Measurements from ENCODE around the gene WIPF1.

WIPF1 gene

GRCh38 chr2:174632841-174633622 lies 35.4 kb upstream of the WIPF1 start:
- peak overlapping the region; percentile 27 to 54 for H3K4me3 ChIP-seq (ENCODE audit: low read length in 2 of 2)
- H3K4me1 ChIP-seq (ENCODE audit: control insufficient read depth, insufficient read depth, low read length) = peaks cover 33% of the 10 kb centered on the region
- no peaks in the 10 kb centered on the region for H3K9me3 ChIP-seq (ENCODE audit: control insufficient read depth in 2 of 2, low read length in 2 of 2)
- peak overlapping the region; percentile 40 to 55 for H3K9ac ChIP-seq (ENCODE audit: low read length in 2 of 2)
- H3K27me3 ChIP-seq (ENCODE audit: control insufficient read depth in 1 of 2, insufficient read depth in 2 of 2, low read length in 2 of 2) = no peaks in the 10 kb centered on the region
- peaks cover 0 to 2% of the 10 kb centered on the region in 2 donors for H3K36me3 ChIP-seq (ENCODE audit: control insufficient read depth in 2 of 2, insufficient read depth in 2 of 2, low read length in 2 of 2)
- H3K27ac ChIP-seq (ENCODE audit: low read length) = peak overlapping the region; percentile 3

- Histone ChIP-seq H3K4me3 (ENCODE audit: low read length in 2 of 2) (no peak overlapping the region), H3K9ac (ENCODE audit: low read length in 2 of 2) (no peak overlapping the region), H3K27me3 (ENCODE audit: control insufficient read depth in 1 of 2, insufficient read depth in 2 of 2, low read length in 2 of 2) (no peaks in the 10 kb centered on the region), H3K9me3 (ENCODE audit: control insufficient read depth in 2 of 2, low read length in 2 of 2) (no peaks in the 10 kb centered on the region), H3K36me3 (ENCODE audit: control insufficient read depth in 2 of 2, insufficient read depth in 2 of 2, low read length in 2 of 2) (peaks cover 0 to 2% of the 10 kb centered on the region in 2 donors), H3K4me1 (ENCODE audit: control insufficient read depth, insufficient read depth, low read length) (peaks cover 33% of the 10 kb centered on the region), H3K27ac (ENCODE audit: low read length) (no peak overlapping the region)
Measured at GRCh38 chr2:174631009-174631981, 33.7 kb upstream of the WIPF1 start.

GRCh38 chr2:174630107-174630506 lies 32.5 kb upstream of the WIPF1 start:
- H3K4me3 ChIP-seq (ENCODE audit: low read length in 2 of 2) = peak overlapping the region in 1 of 2 donors; percentile 14
- H3K4me1 ChIP-seq (ENCODE audit: control insufficient read depth, insufficient read depth, low read length) = peaks cover 31% of the 10 kb centered on the region
- no peaks in the 10 kb centered on the region for H3K9me3 ChIP-seq (ENCODE audit: control insufficient read depth in 2 of 2, low read length in 2 of 2)
- peaks cover 0 to 2% of the 10 kb centered on the region in 2 donors for H3K36me3 ChIP-seq (ENCODE audit: control insufficient read depth in 2 of 2, insufficient read depth in 2 of 2, low read length in 2 of 2)
- no peak overlapping the region for H3K9ac ChIP-seq (ENCODE audit: low read length in 2 of 2)
- H3K27me3 ChIP-seq (ENCODE audit: control insufficient read depth in 1 of 2, insufficient read depth in 2 of 2, low read length in 2 of 2) = no peaks in the 10 kb centered on the region
- H3K27ac ChIP-seq (ENCODE audit: low read length) = peak overlapping the region; percentile 18

- Histone ChIP-seq H3K27ac (ENCODE audit: low read length) (no peak overlapping the region), H3K4me3 (ENCODE audit: low read length in 2 of 2) (no peak overlapping the region), H3K4me1 (ENCODE audit: control insufficient read depth, insufficient read depth, low read length) (peaks cover 25% of the 10 kb centered on the region), H3K9ac (ENCODE audit: low read length in 2 of 2) (no peak overlapping the region), H3K36me3 (ENCODE audit: control insufficient read depth in 2 of 2, insufficient read depth in 2 of 2, low read length in 2 of 2) (peaks cover 0 to 2% of the 10 kb centered on the region in 2 donors), H3K27me3 (ENCODE audit: control insufficient read depth in 1 of 2, insufficient read depth in 2 of 2, low read length in 2 of 2) (no peaks in the 10 kb centered on the region), H3K9me3 (ENCODE audit: control insufficient read depth in 2 of 2, low read length in 2 of 2) (no peaks in the 10 kb centered on the region)
Measured at GRCh38 chr2:174629506-174629905, 31.9 kb upstream of the WIPF1 start.

GRCh38 chr2:174628528-174629169 lies 31.0 kb upstream of the WIPF1 start:
- peaks cover 0 to 2% of the 10 kb centered on the region in 2 donors for H3K36me3 ChIP-seq (ENCODE audit: control insufficient read depth in 2 of 2, insufficient read depth in 2 of 2, low read length in 2 of 2)
- no peak overlapping the region for H3K27ac ChIP-seq (ENCODE audit: low read length)
- H3K27me3 ChIP-seq (ENCODE audit: control insufficient read depth in 1 of 2, insufficient read depth in 2 of 2, low read length in 2 of 2) = no peaks in the 10 kb centered on the region
- H3K4me3 ChIP-seq (ENCODE audit: low read length in 2 of 2) = no peak overlapping the region
- peaks cover 18% of the 10 kb centered on the region for H3K4me1 ChIP-seq (ENCODE audit: control insufficient read depth, insufficient read depth, low read length)
- H3K9ac ChIP-seq (ENCODE audit: low read length in 2 of 2) = no peak overlapping the region
- H3K9me3 ChIP-seq (ENCODE audit: control insufficient read depth in 2 of 2, low read length in 2 of 2) = no peaks in the 10 kb centered on the region

- H3K4me1 ChIP-seq (ENCODE audit: control insufficient read depth, insufficient read depth, low read length) = peaks cover 10% of the 10 kb centered on the region
Measured at GRCh38 chr2:174627216-174627615, 29.6 kb upstream of the WIPF1 start.

GRCh38 chr2:174624895-174625430 lies 27.4 kb upstream of the WIPF1 start:
- Histone ChIP-seq H3K27ac (ENCODE audit: low read length) (no peak overlapping the region), H3K4me1 (ENCODE audit: control insufficient read depth, insufficient read depth, low read length) (peaks cover 7% of the 10 kb centered on the region), H3K27me3 (ENCODE audit: control insufficient read depth in 1 of 2, insufficient read depth in 2 of 2, low read length in 2 of 2) (no peaks in the 10 kb centered on the region), H3K36me3 (ENCODE audit: control insufficient read depth in 2 of 2, insufficient read depth in 2 of 2, low read length in 2 of 2) (peaks cover 0 to 4% of the 10 kb centered on the region in 2 donors), H3K4me3 (ENCODE audit: low read length in 2 of 2) (no peak overlapping the region), H3K9me3 (ENCODE audit: control insufficient read depth in 2 of 2, low read length in 2 of 2) (no peaks in the 10 kb centered on the region), H3K9ac (ENCODE audit: low read length in 2 of 2) (no peak overlapping the region)

More at GRCh38 chr2:174627216-174627615, 29.6 kb upstream of the WIPF1 start:
- H3K27me3 ChIP-seq (ENCODE audit: control insufficient read depth in 1 of 2, insufficient read depth in 2 of 2, low read length in 2 of 2) = no peaks in the 10 kb centered on the region
- no peaks in the 10 kb centered on the region for H3K9me3 ChIP-seq (ENCODE audit: control insufficient read depth in 2 of 2, low read length in 2 of 2)
- H3K9ac ChIP-seq (ENCODE audit: low read length in 2 of 2) = no peak overlapping the region
- no peak overlapping the region for H3K4me3 ChIP-seq (ENCODE audit: low read length in 2 of 2)
- no peak overlapping the region for H3K27ac ChIP-seq (ENCODE audit: low read length)
- peaks cover 0 to 2% of the 10 kb centered on the region in 2 donors for H3K36me3 ChIP-seq (ENCODE audit: control insufficient read depth in 2 of 2, insufficient read depth in 2 of 2, low read length in 2 of 2)

- H3K4me1 ChIP-seq (ENCODE audit: control insufficient read depth, insufficient read depth, low read length) = no peaks in the 10 kb centered on the region
- peaks cover 0 to 2% of the 10 kb centered on the region in 2 donors for H3K36me3 ChIP-seq (ENCODE audit: control insufficient read depth in 2 of 2, insufficient read depth in 2 of 2, low read length in 2 of 2)
- H3K9ac ChIP-seq (ENCODE audit: low read length in 2 of 2) = no peak overlapping the region
- no peak overlapping the region for H3K4me3 ChIP-seq (ENCODE audit: low read length in 2 of 2)
- no peaks in the 10 kb centered on the region for H3K27me3 ChIP-seq (ENCODE audit: control insufficient read depth in 1 of 2, insufficient read depth in 2 of 2, low read length in 2 of 2)
- H3K27ac ChIP-seq (ENCODE audit: low read length) = no peak overlapping the region
- H3K9me3 ChIP-seq (ENCODE audit: control insufficient read depth in 2 of 2, low read length in 2 of 2) = no peaks in the 10 kb centered on the region
Measured at GRCh38 chr2:174623690-174624089, 26.1 kb upstream of the WIPF1 start.

- H3K9me3 ChIP-seq (ENCODE audit: control insufficient read depth in 2 of 2, low read length in 2 of 2) = no peaks in the 10 kb centered on the region
- H3K4me3 ChIP-seq (ENCODE audit: low read length in 2 of 2) = no peak overlapping the region
- peaks cover 0 to 2% of the 10 kb centered on the region in 2 donors for H3K36me3 ChIP-seq (ENCODE audit: control insufficient read depth in 2 of 2, insufficient read depth in 2 of 2, low read length in 2 of 2)
- no peaks in the 10 kb centered on the region for H3K27me3 ChIP-seq (ENCODE audit: control insufficient read depth in 1 of 2, insufficient read depth in 2 of 2, low read length in 2 of 2)
- H3K27ac ChIP-seq (ENCODE audit: low read length) = no peak overlapping the region
- H3K9ac ChIP-seq (ENCODE audit: low read length in 2 of 2) = no peak overlapping the region
- no peaks in the 10 kb centered on the region for H3K4me1 ChIP-seq (ENCODE audit: control insufficient read depth, insufficient read depth, low read length)
Measured at GRCh38 chr2:174623106-174623637, 25.6 kb upstream of the WIPF1 start.

GRCh38 chr2:174621323-174621722 lies 23.7 kb upstream of the WIPF1 start:
- Histone ChIP-seq H3K9me3 (ENCODE audit: control insufficient read depth in 2 of 2, low read length in 2 of 2) (no peaks in the 10 kb centered on the region), H3K9ac (ENCODE audit: low read length in 2 of 2) (no peak overlapping the region), H3K36me3 (ENCODE audit: control insufficient read depth in 2 of 2, insufficient read depth in 2 of 2, low read length in 2 of 2) (peaks cover 0 to 2% of the 10 kb centered on the region in 2 donors), H3K4me3 (ENCODE audit: low read length in 2 of 2) (no peak overlapping the region), H3K4me1 (ENCODE audit: control insufficient read depth, insufficient read depth, low read length) (no peaks in the 10 kb centered on the region), H3K27me3 (ENCODE audit: control insufficient read depth in 1 of 2, insufficient read depth in 2 of 2, low read length in 2 of 2) (no peaks in the 10 kb centered on the region), H3K27ac (ENCODE audit: low read length) (no peak overlapping the region)
